ENCODE results near the gene PHKA1.
"Not testable (repeated sequence)": the region's sequence is repeated elsewhere in the genome, so short reads cannot be mapped to it uniquely, and the experiment has no call there.

PHKA1 gene

DNA sequence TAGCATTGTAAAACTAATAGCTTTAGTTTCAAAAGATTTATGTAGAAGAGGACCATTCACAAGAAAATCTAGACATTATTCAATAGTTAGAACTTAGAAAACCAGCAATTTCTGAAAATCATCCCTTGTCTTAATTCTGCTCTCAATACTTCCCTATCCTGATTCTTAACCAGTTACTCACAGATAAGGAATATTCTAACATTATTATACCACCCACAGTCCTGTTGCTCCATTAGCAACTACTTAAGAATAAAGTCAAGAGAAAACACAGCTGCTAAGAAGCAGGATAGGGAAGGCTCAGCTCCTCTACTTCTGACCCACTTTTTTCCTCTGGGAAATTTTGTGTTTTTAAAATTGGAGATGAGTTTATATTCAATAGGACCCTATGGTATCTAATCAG, 47.7 kb downstream of the PHKA1 start:
- DNase-seq (ENCODE audit: low spot score), result no peak

DNA sequence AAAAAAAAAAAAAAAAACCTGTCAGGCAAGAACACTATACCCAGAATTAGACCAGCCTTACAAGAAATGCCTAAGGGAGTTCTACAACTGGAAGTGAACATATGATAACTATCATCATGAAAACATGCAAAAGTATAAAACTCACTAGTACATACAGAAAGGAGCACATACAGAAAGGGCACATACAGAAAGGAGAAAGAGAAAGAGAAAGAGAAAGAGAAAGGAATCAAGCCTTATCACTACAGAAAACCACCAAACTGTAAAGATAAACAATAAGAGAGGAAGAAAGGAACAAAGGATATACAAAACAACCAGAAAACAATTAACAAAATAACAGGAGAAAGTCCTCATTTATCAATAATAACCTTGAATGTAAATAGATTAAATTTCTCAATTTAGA, 50.4 kb downstream of the PHKA1 start:
- DNase-seq (ENCODE audit: low spot score), result no peak

DNA sequence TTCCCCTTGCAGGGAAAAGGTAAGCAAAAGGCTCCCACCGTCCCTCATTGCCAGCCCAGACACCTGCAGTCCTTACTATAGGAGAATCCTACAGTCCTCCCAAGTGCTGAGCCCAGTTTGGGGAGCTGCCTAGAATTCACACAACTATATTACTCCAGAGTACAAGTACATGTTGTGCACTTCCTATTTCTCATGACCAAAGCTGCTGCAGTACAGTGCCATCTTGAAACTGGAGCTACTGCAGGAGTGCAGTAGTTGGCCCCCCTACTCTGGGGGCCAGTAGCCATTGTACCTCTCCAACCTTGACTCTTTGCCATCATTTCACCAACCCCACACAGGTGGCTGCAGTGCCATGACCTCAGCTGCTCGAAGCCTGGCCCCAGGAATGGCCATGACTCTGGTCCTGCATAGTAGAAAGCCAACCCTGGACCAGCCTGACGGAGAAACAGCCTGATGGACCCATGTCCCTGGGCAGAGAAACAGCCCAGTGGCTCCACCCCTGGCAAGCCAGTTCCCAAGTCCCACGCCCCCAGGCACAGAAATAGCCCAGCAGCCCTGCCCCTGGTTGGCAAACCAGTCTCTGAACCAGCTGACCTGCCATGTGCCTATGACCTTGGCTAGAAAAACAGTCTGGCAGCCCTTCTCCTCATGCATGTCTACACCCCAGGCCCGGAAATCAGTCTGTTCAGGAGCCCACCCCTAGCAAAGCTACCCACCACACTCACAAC, 51.9 kb downstream of the PHKA1 start:
- DNase-seq (ENCODE audit: low spot score), result no peak

DNA sequence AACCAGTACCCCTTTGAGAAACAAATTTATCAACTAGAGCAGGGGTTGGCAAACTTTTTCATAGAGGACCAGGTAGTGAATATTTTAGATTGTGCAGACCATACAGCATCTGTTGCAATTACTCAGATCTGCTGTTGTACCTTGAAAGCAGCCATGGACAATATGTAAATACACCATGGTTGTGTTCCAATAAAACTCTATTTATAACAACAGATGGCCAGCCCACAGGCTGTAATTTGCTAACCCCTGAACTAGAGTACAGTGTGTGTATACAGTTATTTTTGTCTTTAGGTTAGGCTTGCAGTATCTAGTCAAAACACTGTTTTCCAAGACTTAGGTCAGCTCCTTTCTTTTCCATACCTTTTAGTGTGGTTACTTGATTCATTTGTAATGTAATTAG, 54.4 kb downstream of the PHKA1 start:
- no peak for DNase-seq (ENCODE audit: low spot score)

DNA sequence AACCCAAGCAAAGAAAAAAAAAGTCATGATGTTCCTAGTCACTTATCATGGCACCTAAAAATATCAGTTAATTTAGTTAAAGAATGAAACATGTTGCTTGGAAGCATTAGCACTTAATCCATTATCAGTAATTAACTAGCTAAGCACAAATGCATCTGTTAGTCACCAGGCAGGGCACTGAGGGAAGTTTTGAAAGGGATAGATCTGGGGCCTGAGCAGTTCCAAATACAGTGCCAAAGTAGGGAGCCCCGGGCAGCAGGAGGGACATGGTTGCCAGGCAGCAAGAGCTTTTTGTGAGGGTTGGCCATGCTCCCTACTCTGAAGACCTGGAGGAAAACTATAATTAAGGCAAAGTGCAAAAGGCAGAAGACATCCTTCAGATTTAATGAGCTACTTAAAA, 62.0 kb downstream of the PHKA1 start:
- no peak for DNase-seq (ENCODE audit: low spot score)

DNA sequence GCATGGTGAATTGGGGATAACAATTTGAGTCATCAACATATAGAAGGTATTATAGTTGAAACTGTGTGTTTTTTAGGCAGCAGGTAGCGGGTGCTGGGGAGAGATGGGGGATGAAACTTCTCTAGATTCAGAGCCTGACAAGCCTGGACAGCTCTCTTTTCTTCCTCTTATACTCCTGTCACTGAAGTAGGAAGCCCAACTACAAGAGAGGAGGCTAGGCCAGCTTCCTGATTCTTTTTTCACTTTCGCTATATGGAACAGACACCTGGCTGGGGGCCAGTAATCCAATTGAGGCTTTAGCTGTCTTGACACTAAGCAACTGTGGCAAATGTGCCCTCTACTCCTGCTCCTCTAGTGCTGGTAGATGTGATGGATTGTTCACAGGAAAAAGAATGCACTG, 69.2 kb downstream of the PHKA1 start:
- DNase-seq (ENCODE audit: low spot score), result no peak

DNA sequence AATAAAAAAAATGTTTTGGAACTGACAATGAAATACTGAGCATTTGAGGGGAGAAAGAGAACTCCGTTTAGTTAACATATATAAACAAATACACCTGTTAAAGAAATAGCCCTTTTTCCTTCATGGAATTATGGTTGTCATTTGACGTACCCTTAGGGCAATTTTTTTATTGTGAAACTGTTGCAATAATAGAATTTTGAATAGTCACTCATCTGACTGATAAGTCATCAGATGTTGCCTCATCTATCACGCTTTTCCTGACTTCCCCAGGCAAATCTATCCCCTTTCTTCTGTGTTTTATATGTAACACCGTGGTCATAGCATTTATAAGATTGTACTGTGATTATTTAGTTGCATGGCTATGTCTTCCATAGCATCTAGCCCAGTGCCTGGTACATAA, 72.5 kb downstream of the PHKA1 start:
- no peak for DNase-seq (ENCODE audit: low spot score)

DNA sequence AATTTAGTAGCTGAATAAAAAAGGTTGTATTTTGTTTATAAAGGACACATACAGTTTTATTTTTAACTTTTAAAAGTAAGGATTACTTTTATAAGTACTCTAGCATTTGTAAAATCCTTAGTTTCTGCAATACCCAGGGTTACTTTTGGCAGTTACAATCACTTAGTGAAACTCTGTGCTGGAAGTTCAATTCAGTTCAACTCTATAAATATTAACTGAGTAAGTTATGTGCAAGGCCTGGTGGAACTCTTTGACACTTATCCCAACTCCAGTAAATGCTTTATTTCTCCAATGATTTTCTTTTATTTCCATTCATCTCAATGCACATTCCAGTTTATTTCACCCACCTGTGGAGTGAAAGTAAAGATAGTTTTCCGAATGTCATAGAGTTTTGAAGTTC, 78.2 kb downstream of the PHKA1 start:
- no peak for DNase-seq (ENCODE audit: low spot score)

DNA sequence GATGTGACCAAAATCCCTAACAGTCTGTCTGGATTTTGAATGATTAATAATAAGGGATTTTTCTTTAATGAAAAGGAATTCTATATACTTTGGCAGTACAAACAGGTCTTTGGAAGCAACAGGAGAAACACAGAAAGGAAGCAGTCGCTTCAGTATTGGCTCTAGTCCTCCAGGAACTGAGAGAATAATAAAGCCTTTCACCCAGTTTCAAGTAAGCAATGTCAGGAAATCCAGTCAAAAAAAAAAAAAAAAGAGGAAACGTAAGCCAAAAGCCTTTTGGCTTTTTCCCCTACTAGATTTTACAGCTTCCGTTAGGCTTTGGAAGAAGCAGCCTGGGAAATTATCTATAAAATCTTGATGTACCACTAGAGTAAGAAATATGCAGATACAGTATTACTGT, 79.8 kb downstream of the PHKA1 start:
- no peak for DNase-seq (ENCODE audit: low spot score)

DNA sequence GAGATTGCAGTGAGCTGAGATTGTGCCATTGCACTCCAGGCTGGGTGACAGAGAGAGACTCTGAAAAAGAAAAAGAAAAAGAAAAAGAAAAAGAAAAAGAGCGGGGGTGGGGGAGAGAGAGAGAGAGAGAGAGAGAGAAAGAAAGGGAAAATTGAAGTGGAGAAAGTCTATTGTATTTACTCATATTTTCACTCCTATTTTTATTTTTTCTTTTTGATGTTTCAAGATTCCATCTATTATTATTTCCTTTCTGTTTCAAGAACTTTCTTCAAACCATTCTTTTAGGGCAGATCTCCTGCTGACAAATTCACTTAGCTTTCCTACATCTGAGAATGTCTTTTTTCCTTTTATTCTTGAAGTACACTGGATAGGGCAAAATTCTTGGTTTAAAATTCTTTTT, 83.9 kb downstream of the PHKA1 start:
- no peak for DNase-seq (ENCODE audit: low spot score)

DNA sequence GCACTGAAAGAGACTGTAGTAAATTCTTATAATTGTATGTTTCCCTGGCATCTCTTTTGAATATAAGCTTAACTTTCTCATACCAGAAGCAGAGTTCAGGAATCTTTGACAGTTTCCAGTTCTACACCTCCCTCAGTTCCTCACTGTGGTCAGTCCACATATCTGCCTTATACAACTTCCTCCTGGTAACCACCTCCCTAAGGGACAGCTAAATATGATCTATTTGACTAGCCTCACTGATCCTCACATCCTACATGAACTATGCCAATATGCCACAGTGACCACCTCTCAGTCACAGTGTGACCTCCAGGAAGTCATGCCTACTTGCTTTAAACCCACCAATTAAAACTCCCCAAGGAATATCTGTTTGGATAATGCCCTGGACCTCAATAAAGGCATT, 89.9 kb downstream of the PHKA1 start:
- DNase-seq (ENCODE audit: low spot score), result no peak

DNA sequence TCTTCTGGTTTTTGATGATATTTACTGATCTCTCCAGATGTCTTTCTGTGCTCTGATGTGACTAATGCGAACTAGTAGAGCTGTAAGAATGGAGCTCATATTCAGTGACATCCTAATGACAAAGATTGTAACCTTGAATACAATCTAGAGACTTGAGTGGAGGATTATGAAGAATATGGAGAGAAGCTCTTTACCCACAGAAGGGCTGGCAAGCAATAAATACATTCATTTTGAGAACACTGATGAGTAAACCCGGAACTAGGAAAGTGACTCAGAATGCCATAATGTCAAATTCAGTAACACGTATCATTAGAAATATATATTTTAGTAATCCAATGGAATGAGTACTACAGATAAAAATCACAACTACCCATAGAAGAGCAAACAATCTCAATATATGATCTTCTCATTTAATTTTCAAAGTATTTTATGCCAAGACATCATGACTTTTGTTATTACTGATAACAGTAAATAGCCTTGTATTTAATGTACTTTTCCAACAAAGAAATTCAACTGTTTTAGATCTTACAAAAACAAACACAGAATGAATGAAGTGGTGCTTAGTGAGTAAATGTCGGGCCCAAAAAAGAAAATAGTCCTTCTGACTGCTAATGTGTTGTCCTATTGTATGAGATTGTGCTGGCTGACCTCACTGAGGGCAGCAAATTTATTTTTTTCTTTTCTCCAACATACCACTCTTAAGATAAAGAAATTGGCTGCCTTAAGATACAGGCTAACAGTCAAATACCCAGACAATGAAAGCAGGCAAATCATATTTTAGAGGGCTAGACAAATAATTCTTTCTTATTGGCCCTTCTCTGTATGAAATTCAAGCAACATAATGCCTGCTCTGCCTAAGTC, 92.3 kb downstream of the PHKA1 start:
- no peak for DNase-seq (ENCODE audit: low spot score)

DNA sequence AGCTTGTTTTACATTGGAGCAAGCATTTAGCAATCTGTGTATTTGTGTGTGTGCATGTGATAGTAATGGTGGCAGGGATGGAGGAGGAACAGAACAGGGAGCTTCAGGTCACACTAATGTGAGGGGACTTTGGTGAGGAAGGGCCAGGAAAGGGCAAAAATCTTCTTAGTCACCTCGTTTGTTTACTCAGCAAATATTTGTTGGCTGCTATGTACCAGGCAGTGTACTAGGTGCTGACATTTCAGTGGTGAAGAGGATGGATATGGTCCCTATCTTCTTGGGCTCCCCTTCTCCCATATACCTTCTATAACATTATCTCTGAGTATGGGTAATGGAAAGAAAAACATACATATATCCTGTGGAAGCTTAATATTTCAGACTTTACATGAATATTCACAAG, 92.9 kb downstream of the PHKA1 start:
- DNase-seq (ENCODE audit: low spot score), result no peak

DNA sequence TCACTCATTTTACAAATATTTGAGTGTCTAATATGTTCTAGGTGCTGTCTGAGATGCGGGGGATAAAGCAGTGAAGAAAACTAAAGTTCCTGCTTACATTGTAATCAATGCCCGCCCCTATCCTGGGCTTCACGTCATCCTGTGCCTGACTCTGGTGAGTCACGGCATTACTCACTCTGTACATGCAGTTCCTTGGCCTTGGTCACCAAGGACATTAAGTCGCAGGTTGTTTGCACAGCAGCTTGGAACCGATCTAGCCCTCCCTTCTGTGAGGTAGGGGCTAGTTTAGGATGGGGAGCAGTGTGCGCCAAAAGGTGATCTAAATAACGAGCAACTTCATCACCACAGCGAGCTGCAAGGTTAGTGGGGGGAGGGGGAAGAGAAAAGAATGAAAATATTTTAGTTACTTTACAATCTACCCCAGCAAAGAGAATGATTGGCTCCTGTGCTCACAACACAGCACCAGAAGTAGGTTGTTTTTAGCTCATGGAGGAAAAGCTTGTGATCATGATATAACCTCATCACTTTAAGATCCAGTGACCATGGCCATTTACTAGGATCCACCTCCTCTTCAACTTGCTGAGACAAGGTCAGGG, 93.5 kb downstream of the PHKA1 start:
- no peak for DNase-seq (ENCODE audit: low spot score)

DNA sequence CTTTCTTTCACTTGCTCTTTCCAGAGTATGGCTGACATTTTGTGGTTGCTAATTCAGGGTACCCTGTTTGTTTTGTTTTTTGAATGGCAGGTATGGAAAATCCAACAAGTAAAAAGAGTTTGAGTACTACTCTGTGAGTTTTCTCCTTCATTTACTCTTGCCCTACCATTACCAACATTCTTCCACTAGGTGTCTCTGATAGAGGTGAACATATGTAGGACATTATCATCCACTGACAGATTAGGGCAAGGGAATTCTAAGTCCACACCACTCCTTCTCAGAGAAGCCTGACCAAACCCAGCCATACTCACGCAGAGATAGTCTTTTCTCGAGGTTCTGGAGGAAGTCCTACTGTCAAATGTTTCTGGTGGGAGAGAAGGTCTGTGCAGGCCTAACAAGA, 104.8 kb downstream of the PHKA1 start:
- peak; percentile 12 for DNase-seq (ENCODE audit: low spot score)

DNA sequence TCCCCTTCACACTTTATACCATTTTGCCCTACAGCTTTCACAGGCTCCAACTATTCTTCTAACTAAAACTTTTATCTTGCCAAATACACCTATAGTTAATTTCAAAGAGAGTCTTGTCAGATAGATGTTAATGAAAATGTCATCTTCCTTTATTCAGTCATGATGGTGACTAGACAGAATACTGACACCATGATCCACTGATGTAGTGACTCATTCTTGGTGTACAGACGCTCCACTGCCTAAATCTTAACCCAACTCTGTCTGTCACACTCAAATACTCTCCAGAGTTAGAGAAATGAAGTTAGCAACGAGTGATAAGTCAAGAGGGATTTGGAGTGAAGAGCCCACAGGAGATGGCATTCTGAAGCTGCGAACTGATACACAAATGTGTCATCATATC, 109.4 kb downstream of the PHKA1 start:
- no peak for DNase-seq (ENCODE audit: low spot score)

DNA sequence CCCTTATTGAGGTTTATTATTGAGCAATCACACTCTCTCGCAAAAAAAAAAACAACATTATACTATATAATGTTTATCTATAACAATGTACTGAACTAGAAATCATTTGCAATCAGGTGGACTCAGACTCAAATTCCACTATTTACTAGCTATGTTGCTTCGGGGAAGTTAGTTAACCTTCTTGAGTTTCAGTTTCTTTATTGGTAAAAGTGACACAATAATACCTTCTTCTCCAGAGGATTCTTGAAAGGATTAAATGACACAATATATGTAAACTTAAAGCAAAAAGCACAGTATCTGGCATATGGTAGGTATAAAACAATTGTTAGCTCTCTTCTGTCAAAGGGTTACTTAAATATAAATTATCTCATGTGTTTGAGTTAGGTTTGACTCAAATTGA, 110.0 kb downstream of the PHKA1 start:
- no peak for DNase-seq (ENCODE audit: low spot score)

DNA sequence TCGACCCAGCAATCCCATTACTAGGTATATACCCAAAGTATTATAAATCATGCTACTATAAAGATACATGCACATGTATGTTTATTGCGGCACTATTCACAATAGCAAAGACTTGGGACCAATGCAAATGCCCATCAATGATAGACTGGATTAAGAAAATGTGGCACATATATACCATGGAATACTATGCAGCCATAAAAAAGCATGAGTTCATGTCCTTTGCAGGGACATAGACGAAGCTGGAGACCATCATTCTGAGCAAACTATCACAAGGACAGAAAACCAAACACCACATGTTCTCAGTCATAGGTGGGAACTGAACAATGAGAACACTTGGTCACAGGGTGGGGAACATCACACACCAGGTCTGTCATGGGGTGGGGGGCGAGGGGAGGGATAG, 123.1 kb downstream of the PHKA1 start:
- DNase-seq (ENCODE audit: low spot score), result not testable (repeated sequence)

DNA sequence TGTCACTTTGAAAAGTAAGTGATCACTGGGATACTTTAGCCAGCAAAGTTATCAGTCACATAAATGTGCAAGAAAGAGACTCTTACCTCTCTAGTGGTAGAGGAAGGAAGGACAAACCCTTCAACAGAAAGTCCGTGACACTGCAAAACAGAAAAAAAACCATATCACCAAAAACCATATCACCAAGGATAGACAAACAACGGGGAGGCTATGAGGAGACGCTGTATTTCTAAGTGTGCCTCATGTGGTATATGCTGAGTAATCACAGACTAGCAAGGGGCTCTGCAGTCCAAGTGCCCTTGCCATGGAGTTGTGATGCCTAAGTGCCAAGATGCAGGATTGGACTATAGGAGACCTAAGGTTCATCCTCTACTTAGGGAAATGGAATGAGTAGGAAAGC, 129.9 kb downstream of the PHKA1 start:
- DNase-seq (ENCODE audit: low spot score), result no peak

DNA sequence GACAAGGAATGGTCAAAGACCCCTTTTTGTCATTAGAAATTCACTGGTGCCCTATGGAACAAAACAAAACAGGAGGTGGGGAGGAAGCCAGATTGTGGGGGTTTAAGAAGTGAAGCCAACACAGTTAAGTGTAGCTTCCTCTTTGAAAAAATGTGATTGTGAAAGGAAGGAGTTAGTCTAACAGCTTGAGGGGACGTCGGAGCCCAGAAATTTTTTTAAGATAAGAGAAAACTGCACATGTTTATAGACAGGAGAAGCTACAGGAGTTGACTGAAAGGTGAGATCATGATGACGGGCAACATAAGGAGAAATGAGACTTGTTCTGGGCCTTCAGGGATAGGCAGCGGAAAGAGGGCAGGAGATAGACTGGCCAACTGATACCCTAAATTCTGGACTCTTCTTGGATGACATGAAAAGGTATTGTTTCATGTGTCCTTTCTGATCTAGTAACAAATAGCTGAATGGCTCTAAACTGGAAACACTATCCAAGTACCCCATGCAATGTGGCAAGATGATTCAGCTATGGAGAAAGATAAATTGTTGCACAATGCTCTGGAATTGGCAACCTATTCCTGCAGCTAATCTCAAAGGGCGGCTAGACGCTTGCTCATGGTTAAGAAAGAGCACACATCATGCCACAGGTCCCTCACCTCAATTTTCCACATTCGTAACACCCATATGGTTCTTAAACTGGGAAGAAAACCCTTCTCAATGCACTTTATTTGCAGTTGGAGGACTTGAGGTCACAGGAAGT, 137.8 kb downstream of the PHKA1 start:
- no peak for DNase-seq (ENCODE audit: low spot score)

DNA sequence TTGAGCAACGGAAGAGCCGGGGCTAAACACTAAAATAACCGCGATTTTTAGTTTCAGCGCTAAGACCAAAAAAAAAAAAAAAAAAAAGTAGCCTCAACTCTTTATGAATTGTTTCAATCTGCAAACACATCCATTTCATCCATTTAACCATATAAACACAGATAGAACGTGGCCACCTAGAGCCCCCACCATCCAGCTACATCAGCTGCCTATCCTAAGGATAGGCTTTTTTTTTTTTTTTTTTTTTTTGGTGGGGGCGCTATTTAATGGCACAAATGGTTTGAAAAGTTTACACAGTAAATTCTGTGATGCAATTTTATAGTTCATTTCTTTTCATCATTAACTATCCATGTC, 141.0 kb downstream of the PHKA1 start:
- DNase-seq (ENCODE audit: low spot score), result no peak

DNA sequence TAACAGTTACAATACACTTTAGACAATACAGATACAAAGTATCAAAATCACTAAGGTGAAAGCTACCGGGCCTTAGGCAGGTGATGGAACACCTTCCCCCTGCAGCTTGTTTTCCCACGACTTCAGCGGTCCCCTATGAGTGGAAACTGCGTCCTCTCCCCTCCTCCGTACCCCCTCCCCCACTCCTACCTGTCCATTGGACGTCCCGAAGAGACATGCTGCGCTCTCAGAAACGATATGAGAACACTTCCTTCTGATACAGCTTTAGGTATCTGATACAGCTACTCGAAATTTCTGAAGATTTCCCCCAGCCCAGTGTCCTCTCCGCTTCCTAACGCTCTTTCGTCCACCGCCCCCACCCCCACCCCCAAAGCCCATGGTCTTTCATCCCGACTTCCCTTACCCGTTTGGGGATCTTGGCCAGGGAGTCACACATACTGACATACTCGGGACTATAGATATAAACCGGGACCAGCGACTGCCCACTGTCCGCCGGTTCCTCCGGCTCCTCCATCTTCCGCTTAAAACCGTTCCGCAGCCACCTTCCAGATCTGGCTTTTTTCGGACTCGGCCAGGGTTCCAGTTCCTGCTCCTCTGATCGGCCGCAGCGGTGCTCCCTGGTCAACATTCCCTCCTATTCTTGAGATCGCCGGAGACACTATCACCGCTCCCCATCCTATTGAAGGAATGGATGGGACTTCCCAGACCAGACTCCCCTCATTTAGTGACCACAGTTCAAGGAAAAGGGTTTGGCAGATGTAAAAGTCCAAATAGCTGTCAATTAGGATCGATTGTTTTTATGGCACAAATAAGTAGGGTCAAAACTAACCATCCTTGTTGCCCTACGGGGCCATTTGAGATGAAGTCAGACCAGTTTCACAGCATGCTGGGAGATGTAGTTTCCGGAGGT, 141.6 kb downstream of the PHKA1 start, which contains the start of gene HDAC8:
HDAC8 (minus strand) TSS at position 596 of the 910 bp plus-strand sequence; CDS start at position 514, 82 bp downstream.
- DNase-seq (ENCODE audit: low spot score), result peak; percentile 83
